Neural cell (in vitro differentiated cells): Measurements from ENCODE around the gene ADSL.

ENCODE experiments used
- EP300 ChIP-seq: fragments of 450-650 bp; conservative IDR thresholded peaks from 2 replicates; pipeline ENCODE4 v1.6.1; 2014; ENCODE audit warnings: antibody characterized with exemption, mild to moderate bottlenecking, moderate library complexity; ENCODE audit not compliant: poor library complexity, severe bottlenecking
- EZH2 ChIP-seq: fragments of 200-600, 300-800 bp; shearing (Covaris generic), sonication (generic); IDR thresholded peaks from 2 replicates; pipeline ENCODE4 v1.6.1; 2014; ENCODE audit warnings: antibody characterized with exemption, low read length, borderline replicate concordance, mild to moderate bottlenecking; ENCODE audit not compliant: insufficient read depth, poor library complexity, severe bottlenecking
- MXI1 ChIP-seq: fragments of 450-650 bp; conservative IDR thresholded peaks from 2 replicates; pipeline ENCODE4 v1.6.1; 2014; ENCODE audit warnings: antibody characterized with exemption, mild to moderate bottlenecking; ENCODE audit not compliant: poor library complexity, severe bottlenecking
- POLR2AphosphoS5 ChIP-seq: IDR thresholded peaks from 2 replicates; pipeline ENCODE4 v1.6.1; 2012
- RAD21 ChIP-seq: fragments of 450-650 bp; conservative IDR thresholded peaks from 2 replicates; pipeline ENCODE4 v1.6.1; 2014; ENCODE audit warnings: antibody characterized with exemption, mild to moderate bottlenecking, moderate library complexity
- SMC3 ChIP-seq: fragments of 450-650 bp; conservative IDR thresholded peaks from 2 replicates; pipeline ENCODE4 v1.6.1; 2014; ENCODE audit warnings: antibody characterized with exemption, mild to moderate bottlenecking, moderate library complexity; ENCODE audit not compliant: poor library complexity
- TAF1 ChIP-seq: IDR thresholded peaks from 2 replicates; pipeline ENCODE4 v1.6.1; 2012; ENCODE audit warnings: low read depth
- TF ChIP-seq, protein P1 (sequence below): fragments of 450-650 bp; IDR thresholded peaks from 2 replicates; pipeline ENCODE4 v1.5.1; 2014; ENCODE audit warnings: antibody characterized with exemption, mild to moderate bottlenecking, moderate library complexity; ENCODE audit not compliant: poor library complexity, severe bottlenecking
- TF ChIP-seq, protein P2 (sequence below): IDR thresholded peaks from 2 replicates; pipeline ENCODE4 v1.6.1; 2012; ENCODE audit warnings: borderline replicate concordance

DNA sequence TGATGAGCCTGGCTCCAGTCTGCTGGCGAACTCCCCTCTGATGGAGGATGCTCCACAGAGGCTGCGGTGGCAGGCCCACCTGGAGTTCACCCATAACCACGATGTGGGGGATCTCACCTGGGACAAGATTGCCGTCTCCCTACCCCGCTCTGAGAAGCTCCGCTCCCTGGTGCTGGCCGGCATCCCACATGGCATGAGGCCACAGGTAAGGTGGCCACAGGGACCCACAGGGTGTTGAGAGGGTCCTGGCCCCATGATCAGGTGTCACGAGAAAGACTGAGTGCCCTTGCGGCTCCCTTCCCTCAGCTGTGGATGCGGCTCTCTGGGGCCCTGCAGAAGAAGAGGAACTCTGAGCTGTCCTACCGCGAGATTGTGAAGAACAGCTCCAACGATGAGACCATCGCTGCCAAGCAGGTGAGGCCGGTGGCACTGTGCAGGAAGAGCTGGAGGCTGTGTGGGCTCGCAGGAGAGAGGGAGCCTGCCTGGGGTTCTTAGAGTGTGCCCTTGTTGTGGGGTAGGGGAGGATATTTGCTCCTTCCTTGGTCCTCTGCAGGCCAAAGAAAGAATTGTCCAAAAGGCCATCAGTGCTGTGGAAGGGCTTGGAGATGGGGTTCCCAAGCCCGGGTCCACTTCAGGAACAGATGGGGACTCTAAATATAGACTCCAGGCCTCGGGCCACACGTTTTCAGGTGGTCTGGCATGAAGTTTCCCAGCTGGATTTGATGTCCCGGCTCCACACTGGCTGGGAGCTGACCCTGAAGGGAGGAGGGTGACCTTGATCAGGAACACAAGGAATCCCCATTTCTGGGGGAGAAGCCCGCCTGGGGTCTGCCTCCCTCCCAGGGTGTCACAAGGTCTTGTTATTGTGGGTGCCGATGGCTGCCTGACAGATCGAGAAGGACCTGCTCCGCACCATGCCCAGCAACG, 58.2 kb downstream of the ADSL start:
- TF ChIP-seq POLR2AphosphoS5 (no peak), TAF1 (no peak), EP300 (no peak), EZH2 (no peak), MXI1 (no peak), RAD21 (no peak), SMC3 (no peak)
- TF ChIP-seq, protein P1, sequence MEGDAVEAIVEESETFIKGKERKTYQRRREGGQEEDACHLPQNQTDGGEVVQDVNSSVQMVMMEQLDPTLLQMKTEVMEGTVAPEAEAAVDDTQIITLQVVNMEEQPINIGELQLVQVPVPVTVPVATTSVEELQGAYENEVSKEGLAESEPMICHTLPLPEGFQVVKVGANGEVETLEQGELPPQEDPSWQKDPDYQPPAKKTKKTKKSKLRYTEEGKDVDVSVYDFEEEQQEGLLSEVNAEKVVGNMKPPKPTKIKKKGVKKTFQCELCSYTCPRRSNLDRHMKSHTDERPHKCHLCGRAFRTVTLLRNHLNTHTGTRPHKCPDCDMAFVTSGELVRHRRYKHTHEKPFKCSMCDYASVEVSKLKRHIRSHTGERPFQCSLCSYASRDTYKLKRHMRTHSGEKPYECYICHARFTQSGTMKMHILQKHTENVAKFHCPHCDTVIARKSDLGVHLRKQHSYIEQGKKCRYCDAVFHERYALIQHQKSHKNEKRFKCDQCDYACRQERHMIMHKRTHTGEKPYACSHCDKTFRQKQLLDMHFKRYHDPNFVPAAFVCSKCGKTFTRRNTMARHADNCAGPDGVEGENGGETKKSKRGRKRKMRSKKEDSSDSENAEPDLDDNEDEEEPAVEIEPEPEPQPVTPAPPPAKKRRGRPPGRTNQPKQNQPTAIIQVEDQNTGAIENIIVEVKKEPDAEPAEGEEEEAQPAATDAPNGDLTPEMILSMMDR, result no peak
- TF ChIP-seq, protein P2, sequence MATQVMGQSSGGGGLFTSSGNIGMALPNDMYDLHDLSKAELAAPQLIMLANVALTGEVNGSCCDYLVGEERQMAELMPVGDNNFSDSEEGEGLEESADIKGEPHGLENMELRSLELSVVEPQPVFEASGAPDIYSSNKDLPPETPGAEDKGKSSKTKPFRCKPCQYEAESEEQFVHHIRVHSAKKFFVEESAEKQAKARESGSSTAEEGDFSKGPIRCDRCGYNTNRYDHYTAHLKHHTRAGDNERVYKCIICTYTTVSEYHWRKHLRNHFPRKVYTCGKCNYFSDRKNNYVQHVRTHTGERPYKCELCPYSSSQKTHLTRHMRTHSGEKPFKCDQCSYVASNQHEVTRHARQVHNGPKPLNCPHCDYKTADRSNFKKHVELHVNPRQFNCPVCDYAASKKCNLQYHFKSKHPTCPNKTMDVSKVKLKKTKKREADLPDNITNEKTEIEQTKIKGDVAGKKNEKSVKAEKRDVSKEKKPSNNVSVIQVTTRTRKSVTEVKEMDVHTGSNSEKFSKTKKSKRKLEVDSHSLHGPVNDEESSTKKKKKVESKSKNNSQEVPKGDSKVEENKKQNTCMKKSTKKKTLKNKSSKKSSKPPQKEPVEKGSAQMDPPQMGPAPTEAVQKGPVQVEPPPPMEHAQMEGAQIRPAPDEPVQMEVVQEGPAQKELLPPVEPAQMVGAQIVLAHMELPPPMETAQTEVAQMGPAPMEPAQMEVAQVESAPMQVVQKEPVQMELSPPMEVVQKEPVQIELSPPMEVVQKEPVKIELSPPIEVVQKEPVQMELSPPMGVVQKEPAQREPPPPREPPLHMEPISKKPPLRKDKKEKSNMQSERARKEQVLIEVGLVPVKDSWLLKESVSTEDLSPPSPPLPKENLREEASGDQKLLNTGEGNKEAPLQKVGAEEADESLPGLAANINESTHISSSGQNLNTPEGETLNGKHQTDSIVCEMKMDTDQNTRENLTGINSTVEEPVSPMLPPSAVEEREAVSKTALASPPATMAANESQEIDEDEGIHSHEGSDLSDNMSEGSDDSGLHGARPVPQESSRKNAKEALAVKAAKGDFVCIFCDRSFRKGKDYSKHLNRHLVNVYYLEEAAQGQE, result no peak
